GM23338 (cell line): ENCODE measurements around the gene LPAR1. TPM values are rescaled to one million over a fixed set of nuclear protein-coding genes. Genes with fewer than 3 reads are reported as not detected.

Experiments used
- ATAC-seq: fragments of 200-7000 bp; cut with Tn5 transposase; 3 replicates; pipeline ENCODE4 v1.9.1; 2020
- DNase-seq: peaks from one replicate; pipeline ENCODE4 v3.0.0-alpha.2; 2015; ENCODE audit warnings: low spot score
- H2AFZ ChIP-seq: fragments of 200-600 bp; sonication (generic); 2 replicates; pipeline ENCODE4 v1.8.0; 2016; ENCODE audit warnings: antibody characterized with exemption, mild to moderate bottlenecking, moderate library complexity
- H3F3A ChIP-seq: fragments of 200-600 bp; sonication (generic); replicated peaks from 2 replicates; pipeline ENCODE4 v1.8.0; 2017; ENCODE audit warnings: antibody characterized with exemption, mixed run types, low read depth
- H3K27ac ChIP-seq: fragments of 200-600 bp; sonication (generic); 2 replicates; pipeline ENCODE4 v1.6.1; 2016; ENCODE audit warnings: low read depth
- H3K27me3 ChIP-seq: fragments of 200-600 bp; sonication (generic); 2 replicates; pipeline ENCODE4 v1.8.0; 2016; ENCODE audit warnings: mild to moderate bottlenecking, mixed run types, moderate library complexity; ENCODE audit not compliant: insufficient read depth
- H3K36me3 ChIP-seq: fragments of 200-600 bp; sonication (generic); 2 replicates; pipeline ENCODE4 v1.8.0; 2016; ENCODE audit warnings: mild to moderate bottlenecking; ENCODE audit not compliant: insufficient read depth
- H3K4me1 ChIP-seq: fragments of 200-600 bp; sonication (generic); 2 replicates; pipeline ENCODE4 v1.8.0; 2016; ENCODE audit warnings: mild to moderate bottlenecking, moderate library complexity; ENCODE audit not compliant: insufficient read depth
- H3K4me2 ChIP-seq: fragments of 200-600 bp; sonication (generic); 2 replicates; pipeline ENCODE4 v1.7.1; 2017; ENCODE audit warnings: mixed run types
- H3K4me3 ChIP-seq: fragments of 200-600 bp; sonication (generic); 2 replicates; pipeline ENCODE4 v1.6.1; 2016; ENCODE audit warnings: mixed run types
- H3K79me2 ChIP-seq: fragments of 200-600 bp; sonication (generic); replicated peaks from 2 replicates; pipeline ENCODE4 v1.8.0; 2017; ENCODE audit warnings: mild to moderate bottlenecking; ENCODE audit not compliant: insufficient read depth
- H3K9me2 ChIP-seq: fragments of 200-600 bp; sonication (generic); 2 replicates; pipeline ENCODE4 v1.8.0; 2017; ENCODE audit not compliant: insufficient read depth
- H4K20me1 ChIP-seq: fragments of 200-600 bp; sonication (generic); replicated peaks from 2 replicates; pipeline ENCODE4 v1.8.0; 2017; ENCODE audit warnings: mild to moderate bottlenecking; ENCODE audit not compliant: insufficient read depth
- H3K27ac Mint-ChIP-seq: 2 replicates; pipeline ENCODE4 v1.8.0; 2020; ENCODE audit warnings: inconsistent platforms, mild to moderate bottlenecking, moderate library complexity, mixed read lengths
- H3K27me3 Mint-ChIP-seq: 3 replicates; pipeline ENCODE4 v1.8.0; 2022; ENCODE audit warnings: low read depth, mild to moderate bottlenecking, moderate library complexity, mixed read lengths, inconsistent platforms; ENCODE audit not compliant: insufficient read depth, poor library complexity
- H3K36me3 Mint-ChIP-seq: 3 replicates; pipeline ENCODE4 v1.8.0; 2021; ENCODE audit warnings: low read depth, mild to moderate bottlenecking, inconsistent platforms, moderate library complexity, mixed read lengths
- H3K4me1 Mint-ChIP-seq: 3 replicates; pipeline ENCODE4 v1.8.0; 2020; ENCODE audit warnings: mild to moderate bottlenecking, inconsistent platforms, mixed read lengths
- H3K4me3 Mint-ChIP-seq: 3 replicates; pipeline ENCODE4 v1.8.0; 2021; ENCODE audit warnings: moderate library complexity, mild to moderate bottlenecking, inconsistent platforms, mixed read lengths
- H3K9me3 Mint-ChIP-seq: 3 replicates; pipeline ENCODE4 v1.8.0; 2020; ENCODE audit warnings: moderate library complexity, mild to moderate bottlenecking, inconsistent platforms, mixed read lengths
- EZH2 ChIP-seq: fragments of 200-600 bp; sonication (generic); IDR thresholded peaks from one replicate; pipeline ENCODE4 v1.8.0; 2017; ENCODE audit warnings: antibody characterized with exemption, mild to moderate bottlenecking, low read depth; ENCODE audit not compliant: unreplicated experiment
- EZH2phosphoT487 ChIP-seq: fragments of 200-600 bp; sonication (generic); IDR thresholded peaks from one replicate; pipeline ENCODE4 v1.8.1; 2018; ENCODE audit warnings: antibody characterized with exemption; ENCODE audit not compliant: unreplicated experiment
- JUNB ChIP-seq: IDR thresholded peaks from one replicate; pipeline ENCODE4 v1.6.1; 2016; ENCODE audit warnings: antibody characterized with exemption; ENCODE audit not compliant: unreplicated experiment
- NANOG ChIP-seq: IDR thresholded peaks from 2 replicates; pipeline ENCODE4 v1.6.1; 2016; ENCODE audit warnings: antibody characterized with exemption, borderline replicate concordance
- POLR2AphosphoS5 ChIP-seq: IDR thresholded peaks from 2 replicates; pipeline ENCODE4 v1.6.1; 2016; ENCODE audit warnings: antibody characterized with exemption, low read depth
- STAT1 ChIP-seq: IDR thresholded peaks from one replicate; pipeline ENCODE4 v1.6.1; 2016; ENCODE audit warnings: antibody characterized with exemption; ENCODE audit not compliant: unreplicated experiment
- ZNF114 ChIP-seq: fragments of 250-450 bp; sonication (Bioruptor Pico); IDR thresholded peaks from 2 replicates; pipeline ENCODE4 v1.5.0; 2020; ENCODE audit warnings: mild to moderate bottlenecking, moderate library complexity
- polyA plus RNA-seq: library from polyadenylated mRNA; unstranded; fragments of >200 nt; fragmentation: Nextera tagmentation; extraction: Ambion mirVana; gene quantifications from 2 replicates; pipeline ENCODE4 v1.2.1, GENCODE V29; 2016
- total RNA-seq: library from RNA; depleted of rRNA; stranded (reverse); fragments of >200 nt; shearing (Covaris generic); gene quantifications from 2 replicates; pipeline ENCODE4 v1.2.3, GENCODE V29; 2014
- TF ChIP-seq, protein P1 (sequence below): fragments of 250-450 bp; sonication (Bioruptor Pico); IDR thresholded peaks from 2 replicates; pipeline ENCODE4 v1.5.0; 2020; ENCODE audit warnings: mild to moderate bottlenecking, moderate library complexity
- TF ChIP-seq, protein P2 (sequence below): IDR thresholded peaks from 2 replicates; pipeline ENCODE4 v1.6.1; 2016; ENCODE audit warnings: antibody characterized with exemption

Gene LPAR1
- total and polyA plus RNA-seq, 2 experiments from 2014 or later = 1.0 to 3.8 TPM

DNA sequence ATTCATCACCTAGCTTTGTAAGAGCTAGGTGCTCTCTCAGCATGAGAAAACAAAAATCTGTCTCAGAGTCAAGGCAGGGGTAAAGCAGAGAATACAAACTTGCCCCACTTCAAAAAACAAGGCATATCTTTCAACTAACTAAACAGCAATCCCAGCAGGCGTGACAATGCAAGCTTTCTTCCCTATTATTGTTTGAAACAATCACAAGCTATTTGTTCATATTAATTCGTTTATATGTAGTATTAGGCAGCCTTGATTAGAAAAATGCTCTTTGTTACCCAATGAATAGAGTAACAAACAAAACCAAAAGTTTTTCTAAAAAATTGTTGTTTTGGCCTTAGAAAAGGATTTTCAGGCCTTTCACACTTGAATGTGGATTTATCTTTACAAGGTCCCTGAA lies 71.1 kb downstream of the LPAR1 start (continued):
- TF ChIP-seq, protein P1, sequence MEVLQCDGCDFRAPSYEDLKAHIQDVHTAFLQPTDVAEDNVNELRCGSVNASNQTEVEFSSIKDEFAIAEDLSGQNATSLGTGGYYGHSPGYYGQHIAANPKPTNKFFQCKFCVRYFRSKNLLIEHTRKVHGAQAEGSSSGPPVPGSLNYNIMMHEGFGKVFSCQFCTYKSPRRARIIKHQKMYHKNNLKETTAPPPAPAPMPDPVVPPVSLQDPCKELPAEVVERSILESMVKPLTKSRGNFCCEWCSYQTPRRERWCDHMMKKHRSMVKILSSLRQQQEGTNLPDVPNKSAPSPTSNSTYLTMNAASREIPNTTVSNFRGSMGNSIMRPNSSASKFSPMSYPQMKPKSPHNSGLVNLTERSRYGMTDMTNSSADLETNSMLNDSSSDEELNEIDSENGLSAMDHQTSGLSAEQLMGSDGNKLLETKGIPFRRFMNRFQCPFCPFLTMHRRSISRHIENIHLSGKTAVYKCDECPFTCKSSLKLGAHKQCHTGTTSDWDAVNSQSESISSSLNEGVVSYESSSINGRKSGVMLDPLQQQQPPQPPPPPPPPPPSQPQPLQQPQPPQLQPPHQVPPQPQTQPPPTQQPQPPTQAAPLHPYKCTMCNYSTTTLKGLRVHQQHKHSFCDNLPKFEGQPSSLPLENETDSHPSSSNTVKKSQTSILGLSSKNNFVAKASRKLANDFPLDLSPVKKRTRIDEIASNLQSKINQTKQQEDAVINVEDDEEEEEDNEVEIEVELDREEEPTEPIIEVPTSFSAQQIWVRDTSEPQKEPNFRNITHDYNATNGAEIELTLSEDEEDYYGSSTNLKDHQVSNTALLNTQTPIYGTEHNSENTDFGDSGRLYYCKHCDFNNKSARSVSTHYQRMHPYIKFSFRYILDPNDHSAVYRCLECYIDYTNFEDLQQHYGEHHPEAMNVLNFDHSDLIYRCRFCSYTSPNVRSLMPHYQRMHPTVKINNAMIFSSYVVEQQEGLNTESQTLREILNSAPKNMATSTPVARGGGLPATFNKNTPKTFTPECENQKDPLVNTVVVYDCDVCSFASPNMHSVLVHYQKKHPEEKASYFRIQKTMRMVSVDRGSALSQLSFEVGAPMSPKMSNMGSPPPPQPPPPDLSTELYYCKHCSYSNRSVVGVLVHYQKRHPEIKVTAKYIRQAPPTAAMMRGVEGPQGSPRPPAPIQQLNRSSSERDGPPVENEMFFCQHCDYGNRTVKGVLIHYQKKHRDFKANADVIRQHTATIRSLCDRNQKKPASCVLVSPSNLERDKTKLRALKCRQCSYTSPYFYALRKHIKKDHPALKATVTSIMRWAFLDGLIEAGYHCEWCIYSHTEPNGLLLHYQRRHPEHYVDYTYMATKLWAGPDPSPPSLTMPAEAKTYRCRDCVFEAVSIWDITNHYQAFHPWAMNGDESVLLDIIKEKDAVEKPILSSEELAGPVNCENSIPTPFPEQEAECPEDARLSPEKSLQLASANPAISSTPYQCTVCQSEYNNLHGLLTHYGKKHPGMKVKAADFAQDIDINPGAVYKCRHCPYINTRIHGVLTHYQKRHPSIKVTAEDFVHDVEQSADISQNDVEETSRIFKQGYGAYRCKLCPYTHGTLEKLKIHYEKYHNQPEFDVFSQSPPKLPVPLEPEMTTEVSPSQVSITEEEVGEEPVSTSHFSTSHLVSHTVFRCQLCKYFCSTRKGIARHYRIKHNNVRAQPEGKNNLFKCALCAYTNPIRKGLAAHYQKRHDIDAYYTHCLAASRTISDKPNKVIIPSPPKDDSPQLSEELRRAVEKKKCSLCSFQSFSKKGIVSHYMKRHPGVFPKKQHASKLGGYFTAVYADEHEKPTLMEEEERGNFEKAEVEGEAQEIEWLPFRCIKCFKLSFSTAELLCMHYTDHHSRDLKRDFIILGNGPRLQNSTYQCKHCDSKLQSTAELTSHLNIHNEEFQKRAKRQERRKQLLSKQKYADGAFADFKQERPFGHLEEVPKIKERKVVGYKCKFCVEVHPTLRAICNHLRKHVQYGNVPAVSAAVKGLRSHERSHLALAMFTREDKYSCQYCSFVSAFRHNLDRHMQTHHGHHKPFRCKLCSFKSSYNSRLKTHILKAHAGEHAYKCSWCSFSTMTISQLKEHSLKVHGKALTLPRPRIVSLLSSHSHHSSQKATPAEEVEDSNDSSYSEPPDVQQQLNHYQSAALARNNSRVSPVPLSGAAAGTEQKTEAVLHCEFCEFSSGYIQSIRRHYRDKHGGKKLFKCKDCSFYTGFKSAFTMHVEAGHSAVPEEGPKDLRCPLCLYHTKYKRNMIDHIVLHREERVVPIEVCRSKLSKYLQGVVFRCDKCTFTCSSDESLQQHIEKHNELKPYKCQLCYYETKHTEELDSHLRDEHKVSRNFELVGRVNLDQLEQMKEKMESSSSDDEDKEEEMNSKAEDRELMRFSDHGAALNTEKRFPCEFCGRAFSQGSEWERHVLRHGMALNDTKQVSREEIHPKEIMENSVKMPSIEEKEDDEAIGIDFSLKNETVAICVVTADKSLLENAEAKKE (CRISPR knock-in tag) = no peak
- TF ChIP-seq STAT1 (no peak), POLR2AphosphoS5 (no peak), EZH2 (no peak), NANOG (no peak)

DNA sequence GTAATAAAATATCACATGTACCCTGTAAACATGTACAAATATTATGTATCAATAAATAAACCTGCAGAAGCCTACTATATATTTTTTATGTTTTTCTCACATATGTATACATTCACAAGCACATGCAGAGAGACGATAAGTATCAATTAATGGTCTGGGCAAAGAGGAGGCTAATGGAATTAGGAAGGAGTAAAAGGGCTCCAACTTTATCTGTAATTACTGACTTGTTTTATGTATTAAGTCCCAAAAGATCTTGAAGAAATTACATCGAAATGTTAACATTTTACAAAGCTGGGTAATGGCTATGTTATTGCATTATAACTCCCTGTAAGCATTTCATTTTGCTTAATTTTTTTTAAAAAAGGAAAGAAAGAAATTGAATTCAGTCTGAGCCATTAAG lies 78.0 kb downstream of the LPAR1 start:
- no peak for ATAC-seq
- Histone ChIP-seq H3K27ac (no peak overlapping the region), H3K9me2 (no peaks in the 10 kb centered on the region), H3K27me3 (no peaks in the 10 kb centered on the region), H3K4me1 (0 out of 2 replicates have a peak, but pooled peaks cover 5% of the 10 kb centered on the region), H3K4me2 (peak overlapping the region; percentile 25; the same call in 1 of the 2 replicates), H2AFZ (no peak overlapping the region), H4K20me1 (no peaks in the 10 kb centered on the region), H3K36me3 (no peaks in the 10 kb centered on the region), H3F3A (no peaks in the 10 kb centered on the region), H3K4me3 (no peak overlapping the region), H3K79me2 (no peaks in the 10 kb centered on the region)
- H3K9me3 Mint-ChIP-seq = peaks cover 16% of the 10 kb centered on the region
- peaks cover 2% of the 10 kb centered on the region for H3K27me3 Mint-ChIP-seq
- H3K27ac Mint-ChIP-seq = no peak overlapping the region
- no peak overlapping the region for H3K4me3 Mint-ChIP-seq
- TF ChIP-seq, protein P2, sequence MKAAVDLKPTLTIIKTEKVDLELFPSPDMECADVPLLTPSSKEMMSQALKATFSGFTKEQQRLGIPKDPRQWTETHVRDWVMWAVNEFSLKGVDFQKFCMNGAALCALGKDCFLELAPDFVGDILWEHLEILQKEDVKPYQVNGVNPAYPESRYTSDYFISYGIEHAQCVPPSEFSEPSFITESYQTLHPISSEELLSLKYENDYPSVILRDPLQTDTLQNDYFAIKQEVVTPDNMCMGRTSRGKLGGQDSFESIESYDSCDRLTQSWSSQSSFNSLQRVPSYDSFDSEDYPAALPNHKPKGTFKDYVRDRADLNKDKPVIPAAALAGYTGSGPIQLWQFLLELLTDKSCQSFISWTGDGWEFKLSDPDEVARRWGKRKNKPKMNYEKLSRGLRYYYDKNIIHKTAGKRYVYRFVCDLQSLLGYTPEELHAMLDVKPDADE = no peak
- TF ChIP-seq JUNB (no peak), EZH2phosphoT487 (no peak), ZNF114 (CRISPR knock-in tag) (no peak), NANOG (no peak), EZH2 (no peak)
- DNase-seq = no peak
- peaks cover 14% of the 10 kb centered on the region; the same call in 2 of the 3 replicates for H3K36me3 Mint-ChIP-seq
- H3K4me1 Mint-ChIP-seq = peaks cover 6% of the 10 kb centered on the region; the same call in 2 of the 3 replicates
